Tibial nerve (tissue), 4 donors: ENCODE results near the gene CLEC20A. TPM values are rescaled to one million over a fixed set of nuclear protein-coding genes. Genes with fewer than 3 reads are reported as not detected.

Experiments
- DNase-seq, 2 donors: peaks; one replicate each; pipeline ENCODE4 v3.0.0-alpha.2; 2019; ENCODE audit warnings: low spot score in 2 of 2
- H3K27ac ChIP-seq, 4 donors: fragments of 200-600 bp; sonication (generic) in 3 of 4; one replicate each; pipeline ENCODE4 v1.5.1; 2017 to 2019; ENCODE audit warnings: mild to moderate bottlenecking in 1 of 4
- H3K27me3 ChIP-seq, 2 donors: fragments of 200-600 bp; sonication (generic) in 1 of 2; one replicate each; pipeline versions ENCODE4 v1.5.1 to v1.6.0; 2017 to 2019
- H3K36me3 ChIP-seq, 3 donors: fragments of 200-600 bp; sonication (generic); one replicate each; pipeline ENCODE4 v1.5.1; 2018 to 2019
- H3K4me1 ChIP-seq, 4 donors: fragments of 200-600 bp; sonication (generic) in 3 of 4; one replicate each; pipeline ENCODE4 v1.5.1; 2017 to 2019
- H3K4me3 ChIP-seq, 4 donors: fragments of 200-600 bp; sonication (generic) in 3 of 4; one replicate each; pipeline ENCODE4 v1.5.1; 2017 to 2019; ENCODE audit warnings: mild to moderate bottlenecking in 1 of 4, moderate library complexity in 1 of 4
- H3K9me3 ChIP-seq, 4 donors: fragments of 200-600 bp; sonication (generic) in 3 of 4; one replicate each; pipeline ENCODE4 v1.5.1; 2017 to 2019
- EP300 ChIP-seq, 2 donors: sonication (generic); formaldehyde crosslinking; IDR thresholded peaks; one replicate each; pipeline ENCODE4 v1.6.1; 2017; ENCODE audit warnings: antibody characterized with exemption in 2 of 2, mild to moderate bottlenecking in 1 of 2
- POLR2A ChIP-seq, 2 donors: fragments of 450-650 bp; IDR thresholded peaks; one replicate each; pipeline ENCODE4 v1.6.1; 2017; ENCODE audit warnings: antibody characterized with exemption in 2 of 2, mild to moderate bottlenecking in 2 of 2, moderate library complexity in 2 of 2
- WGBS, 2 donors: methylation state at CpG; one replicate each; pipeline ENCODE4 v1.1.5; 2018; 5-methylcytosine and 5-hydroxymethylcytosine counted together
- total RNA-seq, 4 donors: library from RNA; depleted of rRNA; stranded (reverse); fragments of >200 nt; gene quantifications; one replicate each; pipeline ENCODE4 v1.1.0, GENCODE V29; 2016
- TF ChIP-seq, protein P1 (sequence below), 5 experiments: fragments of 200-600 bp in 3 of 5; fragments of 450-650 bp in 2 of 5; sonication (generic) in 3 of 5; IDR thresholded peaks; one replicate each; pipeline ENCODE4 v1.5.1; 2016 to 2019; ENCODE audit warnings: antibody characterized with exemption in 5 of 5, mild to moderate bottlenecking in 3 of 5, moderate library complexity in 2 of 5

The CLEC20A gene
- total RNA-seq, 4 donors from 2014 or later: 1.5 to 4.6 TPM; not detected in 2

DNA sequence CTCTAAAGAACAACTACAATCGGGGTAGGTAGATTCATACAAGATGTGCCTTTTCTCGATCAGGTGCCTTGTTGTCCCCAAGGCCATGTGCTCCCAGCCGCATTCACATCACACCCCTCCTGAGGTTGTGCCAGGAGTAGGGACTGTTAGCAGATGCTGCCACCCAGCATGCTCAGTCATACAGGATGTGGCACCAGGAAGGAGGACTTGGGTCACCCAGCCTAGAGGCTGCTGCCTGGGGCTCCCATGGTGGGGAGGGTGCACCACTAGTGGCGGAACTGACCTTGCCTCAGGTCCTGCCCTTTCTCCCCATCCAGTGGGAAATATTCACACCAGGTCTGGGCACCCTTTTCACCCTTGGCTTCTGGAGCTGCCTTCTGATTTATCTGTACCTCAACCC is 24.5 kb upstream of the CLEC20A start:
- no peaks in the 10 kb centered on the region for H3K36me3 ChIP-seq
- TF ChIP-seq, protein P1, sequence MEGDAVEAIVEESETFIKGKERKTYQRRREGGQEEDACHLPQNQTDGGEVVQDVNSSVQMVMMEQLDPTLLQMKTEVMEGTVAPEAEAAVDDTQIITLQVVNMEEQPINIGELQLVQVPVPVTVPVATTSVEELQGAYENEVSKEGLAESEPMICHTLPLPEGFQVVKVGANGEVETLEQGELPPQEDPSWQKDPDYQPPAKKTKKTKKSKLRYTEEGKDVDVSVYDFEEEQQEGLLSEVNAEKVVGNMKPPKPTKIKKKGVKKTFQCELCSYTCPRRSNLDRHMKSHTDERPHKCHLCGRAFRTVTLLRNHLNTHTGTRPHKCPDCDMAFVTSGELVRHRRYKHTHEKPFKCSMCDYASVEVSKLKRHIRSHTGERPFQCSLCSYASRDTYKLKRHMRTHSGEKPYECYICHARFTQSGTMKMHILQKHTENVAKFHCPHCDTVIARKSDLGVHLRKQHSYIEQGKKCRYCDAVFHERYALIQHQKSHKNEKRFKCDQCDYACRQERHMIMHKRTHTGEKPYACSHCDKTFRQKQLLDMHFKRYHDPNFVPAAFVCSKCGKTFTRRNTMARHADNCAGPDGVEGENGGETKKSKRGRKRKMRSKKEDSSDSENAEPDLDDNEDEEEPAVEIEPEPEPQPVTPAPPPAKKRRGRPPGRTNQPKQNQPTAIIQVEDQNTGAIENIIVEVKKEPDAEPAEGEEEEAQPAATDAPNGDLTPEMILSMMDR (IDR thresholded peaks at IDR 0.05): no peak
- no peak for TF ChIP-seq POLR2A (IDR thresholded peaks at IDR 0.05)
- no peak for TF ChIP-seq EP300 (IDR thresholded peaks at IDR 0.05)
- WGBS, 2 donors: 98 to 100% methylated on average over 4 of the region's 4 CpGs
- no peak overlapping the region for H3K27ac ChIP-seq
- no peaks in the 10 kb centered on the region for H3K27me3 ChIP-seq
- no peaks in the 10 kb centered on the region for H3K4me1 ChIP-seq
- H3K9me3 ChIP-seq: peaks cover 0 to 3% (median 2%) of the 10 kb centered on the region in 4 donors
- DNase-seq: no peak
- no peak overlapping the region for H3K4me3 ChIP-seq

DNA sequence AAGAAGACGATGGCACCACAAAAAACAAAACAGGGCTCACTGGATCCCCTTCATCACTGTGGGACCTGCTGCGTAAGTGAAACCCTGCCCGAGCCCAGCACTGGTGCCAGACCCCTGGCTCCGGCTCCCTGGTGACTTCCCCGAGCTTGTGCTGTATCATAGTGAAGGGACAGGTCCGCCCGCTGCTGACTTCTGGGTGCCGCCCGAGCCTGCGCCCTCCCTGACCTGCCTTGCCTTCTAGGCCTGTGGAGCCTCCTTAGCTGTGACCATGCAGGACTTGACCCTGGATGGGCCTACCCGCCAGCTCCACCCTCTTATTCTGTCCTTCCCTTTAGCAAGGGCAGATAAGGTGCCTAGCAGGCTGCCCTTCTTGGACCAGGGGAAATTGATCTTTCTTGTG is 24.0 kb upstream of the CLEC20A start:
- Histone ChIP-seq H3K27me3 (no peaks in the 10 kb centered on the region), H3K4me3 (no peak overlapping the region), H3K9me3 (peaks cover 0 to 3% (median 2%) of the 10 kb centered on the region in 4 donors), H3K4me1 (no peaks in the 10 kb centered on the region), H3K36me3 (no peaks in the 10 kb centered on the region), H3K27ac (no peak overlapping the region)
- no peak for DNase-seq
- WGBS, 2 donors: 94 to 99% methylated on average over 11 of the region's 11 CpGs
- TF ChIP-seq POLR2A (IDR thresholded peaks at IDR 0.05) (no peak), EP300 (IDR thresholded peaks at IDR 0.05) (no peak)
- TF ChIP-seq, protein P1 (IDR thresholded peaks at IDR 0.05): no peak

DNA sequence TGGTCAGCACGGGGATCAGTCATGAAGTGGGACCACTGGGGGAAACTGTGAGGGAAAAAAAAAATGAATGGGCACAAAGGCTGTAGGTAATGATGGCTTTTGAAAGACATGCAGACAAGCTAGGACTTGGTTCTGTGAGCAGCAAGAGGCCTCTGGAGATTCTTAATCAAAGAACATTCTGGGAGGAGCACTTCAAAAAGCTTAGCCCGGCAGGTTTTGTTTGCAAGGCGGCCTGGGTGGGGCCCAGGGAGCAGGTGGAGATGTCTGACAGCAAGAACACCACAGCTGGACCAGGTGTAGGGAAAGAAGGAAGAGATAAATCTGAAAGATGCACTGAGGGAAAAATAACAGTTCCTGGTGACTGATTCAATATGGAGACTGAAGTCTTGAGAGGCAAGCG is 22.1 kb upstream of the CLEC20A start:
- no peak for DNase-seq

DNA sequence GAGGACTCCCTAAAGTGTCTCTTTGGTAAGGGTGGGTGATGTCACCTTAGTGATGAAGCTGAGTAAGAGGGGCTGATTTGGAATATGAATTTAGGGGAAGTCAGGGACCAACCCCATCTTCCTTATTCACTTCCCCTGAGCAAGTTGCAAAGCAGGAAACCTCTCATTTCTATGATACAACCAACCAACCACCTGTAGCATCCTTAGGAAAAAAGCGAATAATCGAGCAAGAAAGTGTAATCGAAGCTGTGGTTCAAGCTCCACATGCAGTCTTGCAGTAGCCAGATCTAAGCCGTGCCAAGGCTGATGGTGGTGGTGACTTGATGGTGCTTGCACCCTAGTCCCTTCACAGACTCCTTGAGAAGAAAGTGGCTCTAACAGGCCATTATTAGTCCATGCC is 19.3 kb upstream of the CLEC20A start:
- no peaks in the 10 kb centered on the region for H3K4me1 ChIP-seq
- H3K9me3 ChIP-seq: no peaks in the 10 kb centered on the region
- H3K4me3 ChIP-seq: no peak overlapping the region
- no peaks in the 10 kb centered on the region for H3K27me3 ChIP-seq
- H3K27ac ChIP-seq: no peak overlapping the region
- 95 to 100% methylated on average over 4 of the region's 4 CpGs for WGBS, 2 donors
- TF ChIP-seq, protein P1 (IDR thresholded peaks at IDR 0.05): no peak
- TF ChIP-seq EP300 (IDR thresholded peaks at IDR 0.05) (no peak), POLR2A (IDR thresholded peaks at IDR 0.05) (no peak)
- H3K36me3 ChIP-seq: no peaks in the 10 kb centered on the region
- no peak for DNase-seq

More for the DNA sequence above, 22.1 kb upstream of the CLEC20A start:
- H3K9me3 ChIP-seq: no peaks in the 10 kb centered on the region
- no peak for TF ChIP-seq EP300 (IDR thresholded peaks at IDR 0.05)
- TF ChIP-seq POLR2A (IDR thresholded peaks at IDR 0.05): no peak
- TF ChIP-seq, protein P1 (IDR thresholded peaks at IDR 0.05): no peak
- no peak overlapping the region for H3K27ac ChIP-seq
- H3K36me3 ChIP-seq: no peaks in the 10 kb centered on the region
- H3K27me3 ChIP-seq: no peaks in the 10 kb centered on the region
- H3K4me3 ChIP-seq: no peak overlapping the region
- WGBS, 2 donors: 79 to 84% methylated on average over 4 of the region's 4 CpGs
- H3K4me1 ChIP-seq: no peaks in the 10 kb centered on the region

DNA sequence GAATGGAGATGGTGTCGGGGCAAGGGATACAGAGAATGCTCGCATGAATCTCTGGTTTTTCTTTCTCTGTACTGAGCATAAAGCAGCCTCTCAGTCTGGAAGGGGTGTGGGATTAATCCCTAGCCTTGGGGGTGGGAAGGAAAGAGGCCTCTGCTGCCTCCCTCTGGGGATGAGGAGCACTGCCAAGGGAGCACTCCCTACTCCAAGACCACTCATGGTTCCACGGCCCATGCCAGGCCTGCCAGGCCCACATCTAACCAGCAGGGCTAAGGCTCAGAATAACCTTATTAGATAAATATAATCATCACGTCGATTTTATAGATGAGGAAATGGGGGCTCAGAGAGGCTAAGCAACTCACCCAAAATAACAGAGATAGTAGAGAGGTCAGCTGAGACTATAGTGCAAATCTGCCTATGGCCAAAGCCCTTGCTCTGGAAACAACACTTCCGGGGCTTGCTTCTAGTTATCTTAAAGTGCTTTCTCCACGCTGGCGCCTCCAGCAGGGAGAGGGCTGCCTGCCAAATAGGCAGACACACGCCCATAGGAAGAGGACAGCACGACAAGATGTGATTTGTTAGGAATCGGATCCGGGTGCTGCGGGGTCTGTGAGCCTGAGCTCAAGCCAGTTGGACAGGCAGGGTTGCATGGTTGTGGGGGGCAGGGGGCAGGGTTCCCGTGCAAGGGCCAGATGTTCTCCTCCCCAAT is 16.7 kb upstream of the CLEC20A start:
- no peaks in the 10 kb centered on the region for H3K9me3 ChIP-seq
- no peak overlapping the region for H3K27ac ChIP-seq
- no peak overlapping the region for H3K4me3 ChIP-seq
- no peaks in the 10 kb centered on the region for H3K4me1 ChIP-seq
- no peaks in the 10 kb centered on the region for H3K27me3 ChIP-seq
- no peak for DNase-seq
- H3K36me3 ChIP-seq: no peaks in the 10 kb centered on the region
- WGBS, 2 donors: 64% methylated on average over 14 of the region's 14 CpGs
- TF ChIP-seq POLR2A (IDR thresholded peaks at IDR 0.05) (no peak), EP300 (IDR thresholded peaks at IDR 0.05) (no peak)
- TF ChIP-seq, protein P1 (IDR thresholded peaks at IDR 0.05): no peak
